HG02763 (cell line): ENCODE measurements around the gene CXCL11.
"Not testable (repeated sequence)": the region's sequence is repeated elsewhere in the genome, so short reads cannot be mapped to it uniquely, and the experiment has no call there.

Experiments
- ATAC-seq: cut with Tn5 transposase; IDR thresholded peaks from one replicate; pipeline ENCODE4 v1.9.1; 2021; ENCODE audit warnings: mild to moderate bottlenecking, moderate library complexity; ENCODE audit not compliant: unreplicated experiment

Gene CXCL11

DNA sequence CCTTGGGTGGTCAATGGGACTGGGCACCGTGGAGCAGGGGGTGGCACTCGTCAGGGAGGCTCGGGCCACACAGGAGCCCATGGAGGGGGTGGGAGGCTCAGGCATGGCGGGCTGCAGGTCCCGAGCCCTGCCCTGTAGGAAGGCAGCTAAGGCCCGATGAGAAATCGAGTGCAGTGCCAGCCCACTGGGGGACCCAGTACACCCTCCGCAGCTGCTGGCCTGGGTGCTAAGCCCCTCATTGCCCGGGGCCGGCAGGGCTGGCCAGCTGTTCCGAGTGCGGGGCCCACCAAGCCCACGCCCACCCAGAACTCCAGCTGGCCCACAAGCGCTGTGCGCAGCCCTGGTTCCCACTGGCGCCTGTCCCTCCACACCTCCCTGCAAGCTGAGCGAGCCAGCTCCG is 7.4 kb upstream of the CXCL11 start:
- not testable (repeated sequence) for ATAC-seq

DNA sequence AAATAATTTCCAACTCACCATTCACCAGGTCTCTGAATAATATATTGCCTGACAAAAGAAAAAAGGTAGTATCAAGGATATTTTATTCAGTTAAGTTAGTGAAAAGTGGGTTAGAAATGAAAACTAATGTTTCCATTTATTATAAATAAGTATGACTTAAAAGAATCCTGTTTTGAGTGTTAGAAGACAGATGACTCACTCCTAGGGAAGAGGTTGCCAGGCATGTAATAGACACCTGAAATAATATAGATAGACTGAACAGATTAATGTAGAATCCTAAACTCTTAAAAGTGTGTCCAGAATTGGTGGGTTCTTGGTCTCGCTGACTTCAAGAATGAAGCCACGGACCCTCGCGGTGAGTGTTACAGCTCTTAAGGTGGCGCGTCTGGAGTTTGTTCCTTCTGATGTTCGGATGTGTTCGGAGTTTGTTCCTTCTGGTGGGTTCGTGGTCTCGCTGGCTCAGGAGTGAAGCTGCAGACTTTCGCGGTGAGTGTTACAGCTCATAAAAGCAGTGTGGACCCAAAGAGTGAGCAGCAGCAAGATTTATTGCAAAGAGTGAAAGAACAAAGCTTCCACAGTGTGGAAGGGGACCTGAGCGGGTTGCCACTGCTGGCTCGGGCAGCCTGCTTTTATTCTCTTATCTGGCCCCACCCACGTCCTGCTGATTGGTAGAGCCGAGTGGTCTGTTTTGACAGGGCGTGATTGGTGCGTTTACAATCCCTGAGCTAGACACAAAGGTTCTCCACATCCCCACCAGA is 6.5 kb upstream of the CXCL11 start:
- not testable (repeated sequence) for ATAC-seq

DNA sequence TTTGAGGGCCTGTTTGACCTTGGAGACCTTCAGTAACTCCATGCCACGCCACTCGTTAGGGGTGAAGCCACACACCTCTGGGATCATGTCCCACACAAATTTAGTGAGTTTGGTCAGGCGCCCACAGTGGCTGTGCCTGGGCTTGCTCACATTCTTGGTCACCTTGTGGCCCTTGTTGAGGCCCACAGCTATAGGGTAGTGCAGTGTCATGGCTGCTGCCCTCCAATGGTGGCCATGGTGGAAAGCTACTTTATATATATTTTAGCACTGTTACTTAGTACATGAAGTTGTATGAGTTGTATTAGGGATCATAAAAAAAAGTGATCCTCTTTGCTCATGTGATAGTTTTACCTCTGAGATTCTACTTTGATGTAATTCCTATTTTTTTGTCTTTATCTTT is 985 bp upstream of the CXCL11 start:
- no peak for ATAC-seq

DNA sequence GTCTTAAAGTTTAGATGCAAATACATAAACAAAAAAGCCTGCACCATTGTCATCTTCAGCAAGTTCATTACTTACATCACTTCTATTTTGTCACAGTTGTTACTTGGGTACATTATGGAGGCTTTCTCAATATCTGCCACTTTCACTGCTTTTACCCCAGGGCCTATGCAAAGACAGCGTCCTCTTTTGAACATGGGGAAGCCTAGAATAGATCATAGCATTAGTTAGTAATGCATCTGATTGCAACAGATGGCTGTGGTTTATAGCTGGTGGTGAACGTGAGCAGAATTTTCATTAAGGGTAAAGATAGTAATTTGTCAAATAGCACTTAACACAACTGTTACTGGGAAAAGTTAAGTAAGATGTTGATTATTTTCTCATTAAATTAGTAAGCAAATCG is 729 bp downstream of the CXCL11 start:
- ATAC-seq = no peak

DNA sequence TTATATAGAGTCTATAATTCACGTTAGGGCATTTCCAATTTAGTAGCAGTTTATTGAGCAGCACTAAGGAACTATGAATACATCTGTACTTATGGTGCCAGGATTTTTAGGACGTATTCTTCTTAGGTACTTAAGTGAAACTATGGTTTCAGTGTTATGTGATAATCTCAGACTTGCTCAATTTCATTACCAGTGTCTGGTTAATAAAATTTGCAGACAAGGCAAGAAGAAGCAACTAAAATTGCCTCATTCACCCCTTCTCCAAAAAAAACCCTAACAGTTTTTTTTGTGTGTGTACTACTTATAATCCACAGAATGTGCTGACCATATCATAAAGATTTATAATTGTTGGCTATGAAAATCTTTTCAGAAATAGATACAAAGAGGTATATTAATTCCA is 6.6 kb downstream of the CXCL11 start:
- no peak for ATAC-seq

DNA sequence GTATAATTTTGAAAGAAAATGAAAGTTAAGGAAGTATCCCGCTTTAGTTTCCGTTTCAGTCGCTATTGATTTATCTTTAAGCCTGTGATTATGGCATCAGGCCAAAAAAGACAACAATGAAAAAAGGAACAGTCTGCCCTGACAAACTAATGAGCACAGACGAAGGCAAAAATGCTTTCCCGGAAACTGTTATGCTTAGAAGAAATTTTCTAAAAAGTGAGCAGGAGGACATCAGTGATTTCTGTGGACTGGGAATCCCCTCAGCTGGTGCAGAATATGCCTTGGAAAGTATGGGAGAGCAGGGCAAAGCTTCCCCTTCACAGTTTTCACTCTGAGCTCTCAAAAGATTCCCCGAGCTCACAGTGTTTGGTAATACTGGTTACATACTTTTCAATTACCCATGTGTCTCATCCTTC is 7.5 kb downstream of the CXCL11 start:
- no peak for ATAC-seq

DNA sequence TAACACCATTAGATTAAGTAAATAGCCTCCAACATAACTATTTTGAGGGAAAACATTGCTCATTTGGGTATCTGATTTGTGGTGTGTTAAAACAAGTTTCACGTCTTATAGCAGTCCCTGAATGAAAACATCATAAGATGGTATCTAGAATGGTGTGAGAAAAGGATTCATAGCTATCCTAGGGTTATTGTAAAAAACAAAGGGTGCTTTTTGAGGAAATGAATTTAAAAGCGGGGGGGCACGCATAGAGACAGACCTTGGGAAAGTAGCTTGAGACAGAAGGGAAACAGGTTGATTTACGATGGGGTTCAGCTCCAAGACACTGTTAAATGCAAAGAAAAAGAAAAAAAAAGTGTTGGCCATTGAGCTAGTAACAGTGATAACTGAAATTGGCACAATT is 11.8 kb downstream of the CXCL11 start:
- ATAC-seq = no peak

DNA sequence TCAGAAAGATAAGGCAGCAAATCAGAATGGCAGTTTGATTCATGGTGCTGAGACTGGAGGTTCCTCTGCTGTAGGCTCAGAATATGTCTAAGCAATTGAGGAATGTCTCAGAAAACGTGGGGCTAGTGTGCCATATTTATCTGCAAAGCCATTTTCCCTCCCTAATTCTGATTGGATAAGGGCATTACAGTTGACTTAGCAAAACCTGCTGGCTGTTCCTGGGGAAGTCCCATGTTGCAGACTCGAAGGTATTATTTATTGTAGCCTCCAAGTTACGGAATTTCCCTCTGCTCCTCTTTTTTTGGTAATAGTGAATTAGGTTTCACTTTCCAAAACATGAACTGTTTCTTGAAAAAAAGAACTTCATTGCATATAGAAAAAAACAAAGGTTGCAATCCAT is 12.5 kb downstream of the CXCL11 start, which contains the start of gene CXCL10:
Gene CXCL10, minus strand, starts transcription at position 109 of the 400 bp plus-strand sequence. Its CDS starts 66 bp downstream, at position 43.
- ATAC-seq = no peak

DNA sequence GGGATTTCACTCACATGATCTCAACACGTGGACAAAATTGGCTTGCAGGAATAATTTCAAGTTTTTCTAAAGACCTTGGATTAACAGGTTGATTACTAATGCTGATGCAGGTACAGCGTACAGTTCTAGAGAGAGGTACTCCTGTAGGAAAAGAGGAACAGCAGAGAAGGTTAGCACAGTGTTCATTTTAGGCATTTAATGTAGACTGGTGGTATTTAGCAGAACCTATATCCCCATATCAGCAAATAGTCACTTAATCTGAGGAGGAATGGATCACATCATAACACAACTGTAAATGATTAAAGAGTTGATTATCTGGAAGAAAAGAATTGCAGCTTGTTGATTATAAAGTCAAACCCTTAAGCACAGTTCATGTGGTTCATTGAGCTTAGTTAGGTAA is 13.2 kb downstream of the CXCL11 start:
- no peak for ATAC-seq

DNA sequence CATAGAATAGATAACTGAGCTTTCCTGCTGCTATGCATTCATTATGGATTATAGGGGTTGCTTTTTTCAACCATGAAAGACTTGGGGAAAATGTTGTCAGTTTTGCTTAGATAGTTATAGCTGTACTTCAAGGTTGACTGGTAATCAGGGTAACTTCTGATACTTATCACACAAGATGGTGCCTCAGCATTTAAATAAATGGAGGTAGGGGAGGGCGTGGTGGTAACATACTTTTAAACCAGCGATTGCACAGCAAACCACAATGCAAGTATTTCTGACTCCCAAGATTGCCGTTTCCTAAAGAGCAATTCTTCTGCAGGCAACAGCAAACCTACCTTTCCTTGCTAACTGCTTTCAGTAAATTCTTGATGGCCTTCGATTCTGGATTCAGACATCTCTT is 13.8 kb downstream of the CXCL11 start:
- no peak for ATAC-seq

DNA sequence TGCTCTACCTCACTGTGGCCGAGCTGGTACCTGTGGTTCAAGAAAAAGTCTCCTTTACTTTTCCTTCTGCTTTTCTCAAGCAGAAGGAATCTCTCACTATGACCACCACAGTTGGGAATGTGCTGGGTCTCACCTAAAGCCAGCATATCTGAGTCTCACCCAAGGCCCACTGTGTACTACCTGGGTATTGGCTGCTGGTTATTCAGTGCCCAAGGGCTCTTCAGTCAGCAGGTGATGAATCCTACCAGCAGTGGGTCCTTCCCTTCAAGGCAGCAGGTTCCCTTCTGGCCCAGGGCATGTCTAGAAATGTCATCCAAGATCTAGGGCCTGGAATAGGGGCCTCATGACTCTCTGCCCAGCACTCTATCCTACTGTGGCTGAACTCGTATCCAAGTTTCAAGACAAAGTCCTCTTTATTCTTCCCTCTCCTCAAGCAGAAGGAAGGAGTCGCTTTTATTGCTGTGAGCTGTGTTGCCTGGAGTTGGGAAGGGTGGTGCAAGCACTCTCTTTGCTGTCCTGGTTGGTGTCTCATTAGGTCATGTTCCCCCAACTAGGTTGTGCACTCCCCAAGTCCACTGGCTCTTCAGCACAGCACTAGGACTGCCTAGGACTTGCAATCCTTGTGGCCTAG is 18.7 kb downstream of the CXCL11 start:
- no peak for ATAC-seq

DNA sequence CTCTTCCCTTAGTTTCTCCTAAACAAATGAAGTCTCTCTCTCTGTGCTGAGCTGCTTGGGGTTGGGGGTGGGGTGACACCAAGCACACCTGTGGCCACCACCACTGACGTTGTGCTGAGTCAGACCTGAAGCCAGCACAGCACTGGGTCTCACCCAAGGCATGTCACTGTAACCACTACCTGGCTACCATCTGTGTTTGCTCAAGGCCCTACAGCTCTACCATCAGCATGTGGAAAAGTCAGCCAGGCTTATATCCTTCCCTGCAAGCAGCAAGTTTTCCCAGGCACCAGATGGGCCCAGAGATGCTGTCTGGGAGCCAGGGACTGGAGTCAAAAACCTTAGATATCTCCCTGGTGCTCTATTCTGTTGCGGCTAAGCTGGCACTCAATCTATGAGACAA is 19.5 kb downstream of the CXCL11 start:
- peak; percentile 80 for ATAC-seq

DNA sequence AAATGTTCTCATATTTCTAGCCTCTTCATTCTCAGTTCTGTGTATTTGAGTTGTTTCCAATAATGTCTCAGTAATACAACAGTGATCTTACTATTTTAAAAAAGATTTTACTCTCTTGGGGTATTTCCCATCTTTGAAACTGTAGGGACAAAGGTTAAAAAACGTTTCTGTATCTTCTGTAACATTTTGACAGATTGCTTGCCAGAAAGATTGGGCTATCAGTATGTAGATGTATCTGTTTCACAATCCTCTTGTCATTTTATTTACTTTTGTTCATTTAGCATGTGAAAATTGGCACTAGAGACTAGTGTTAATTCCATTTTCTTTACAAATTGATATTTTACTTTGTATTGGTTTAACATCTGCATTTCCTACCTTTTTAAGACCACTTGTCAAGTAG is 22.3 kb downstream of the CXCL11 start:
- ATAC-seq = no peak

DNA sequence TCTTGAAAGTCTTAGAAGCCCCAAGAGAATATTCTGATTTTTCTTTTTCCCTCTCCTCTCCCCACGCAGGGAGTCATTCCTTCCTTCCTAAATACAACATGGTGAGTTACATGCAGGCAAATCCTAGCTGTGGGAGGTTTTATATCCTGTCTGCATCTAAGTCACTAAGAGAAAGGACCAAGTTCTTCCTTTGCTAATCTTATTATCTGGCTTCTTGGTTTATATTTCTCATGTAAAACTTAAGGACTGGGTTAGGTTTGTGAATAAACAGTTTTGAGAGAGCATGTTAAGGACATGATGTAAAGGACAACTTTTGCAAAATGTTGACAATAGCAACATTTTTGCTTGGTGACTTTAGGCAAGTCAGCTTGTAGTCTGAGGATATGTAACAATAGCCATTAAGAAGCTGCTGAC is 23.5 kb downstream of the CXCL11 start:
- ATAC-seq = no peak

DNA sequence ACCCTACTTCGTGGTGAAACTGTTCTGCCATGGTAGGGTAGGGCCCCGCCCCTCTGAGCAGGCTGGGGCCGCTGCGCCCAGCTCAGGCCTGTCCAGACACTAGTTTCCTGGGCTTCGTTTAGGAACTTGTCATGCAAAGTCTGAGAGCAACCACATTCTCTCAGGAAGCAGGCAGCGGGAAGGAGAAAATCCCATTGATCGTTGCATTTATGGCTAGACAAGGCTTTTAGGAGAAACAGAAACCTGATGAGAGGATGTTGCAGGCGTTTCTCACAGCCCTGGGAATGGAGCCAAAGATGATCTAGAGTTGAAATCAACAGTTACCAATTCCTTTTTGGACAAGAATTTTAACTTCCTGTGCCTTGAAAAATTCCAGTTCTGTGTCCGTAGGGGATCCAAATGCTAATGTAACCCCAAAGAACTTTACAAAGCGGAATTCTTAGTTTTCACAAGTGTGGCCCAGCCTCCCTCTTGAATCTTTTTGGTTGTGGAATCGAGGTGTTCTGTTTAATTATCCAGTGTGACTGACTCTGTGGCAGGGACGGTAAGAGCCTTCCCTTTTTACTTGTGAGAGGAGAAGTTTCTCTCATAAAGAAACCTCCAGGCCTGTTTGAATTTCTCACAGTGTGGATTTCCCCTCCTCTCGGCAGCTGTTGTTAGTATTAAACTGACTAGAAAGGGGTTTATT is 24.0 kb downstream of the CXCL11 start:
- ATAC-seq = peak; percentile 52

DNA sequence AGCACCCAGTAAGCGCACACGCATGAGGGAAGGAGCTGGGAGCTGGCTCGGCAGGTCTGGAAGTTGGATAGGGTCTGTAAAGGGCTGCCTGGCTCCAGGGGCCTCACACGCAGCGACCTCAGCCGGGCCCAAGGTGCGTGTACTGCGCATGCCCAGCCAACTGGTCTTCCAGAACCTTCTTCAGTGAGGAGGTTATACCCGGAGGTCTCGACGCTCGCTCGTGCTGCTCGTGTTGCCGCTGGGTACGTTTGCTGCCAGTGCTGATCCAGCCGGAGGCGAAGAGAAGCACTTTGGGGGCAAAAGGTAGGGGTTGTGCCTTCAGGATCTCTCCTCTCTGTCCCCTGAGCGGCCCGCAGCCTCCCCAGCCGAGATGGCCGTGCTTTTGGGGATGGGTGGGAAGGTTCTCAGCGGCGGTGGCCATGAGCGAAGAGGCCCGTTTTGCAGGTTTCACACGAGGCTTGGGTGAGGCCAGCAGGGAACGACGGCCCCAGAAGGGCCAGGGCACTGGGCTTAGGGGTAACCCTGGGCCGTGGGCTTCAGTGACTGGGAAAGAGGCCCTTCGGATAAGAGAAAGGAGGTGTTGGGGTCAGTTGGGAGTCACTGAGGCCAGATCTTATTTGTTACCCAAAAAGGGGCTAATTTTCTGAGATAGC is 24.7 kb downstream of the CXCL11 start:
- no peak for ATAC-seq

DNA sequence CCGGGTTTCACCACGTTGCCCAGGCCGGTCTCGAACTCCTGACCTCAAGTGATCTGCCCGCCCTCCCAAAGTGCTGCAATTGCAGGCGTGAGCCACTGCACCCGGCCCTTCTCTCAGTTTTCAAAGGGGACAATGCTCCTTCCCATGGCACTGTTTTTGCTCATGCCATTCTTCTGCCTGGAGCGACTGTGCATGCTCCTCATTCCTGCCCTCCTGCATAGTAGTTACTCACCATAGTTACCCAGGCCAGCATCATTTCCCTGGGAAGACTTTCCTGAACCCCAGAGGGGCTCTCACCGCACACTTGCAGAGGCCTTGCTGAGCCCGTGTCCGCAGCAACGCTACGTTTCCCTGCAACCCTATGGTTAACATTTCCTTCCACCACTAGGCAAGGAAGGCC is 25.3 kb downstream of the CXCL11 start:
- ATAC-seq = no peak

DNA sequence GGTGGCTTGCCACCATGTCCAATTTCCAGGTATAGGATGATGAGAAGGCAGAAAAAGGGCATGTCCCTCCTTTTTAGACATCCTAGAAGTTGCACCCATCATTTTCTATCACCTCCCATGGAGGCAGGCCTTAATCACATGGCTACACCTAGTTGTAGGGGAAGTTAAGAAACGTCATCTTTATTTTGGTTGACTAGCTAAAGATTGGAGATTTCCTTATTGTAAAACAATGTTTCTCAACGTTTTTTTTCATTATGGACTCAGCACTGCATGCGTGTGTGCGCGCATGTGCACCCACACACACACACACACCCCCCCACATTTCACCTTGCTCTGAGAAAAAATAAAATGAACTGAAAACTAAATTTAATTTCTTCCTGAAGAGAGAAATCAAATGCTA is 26.6 kb downstream of the CXCL11 start:
- no peak for ATAC-seq

DNA sequence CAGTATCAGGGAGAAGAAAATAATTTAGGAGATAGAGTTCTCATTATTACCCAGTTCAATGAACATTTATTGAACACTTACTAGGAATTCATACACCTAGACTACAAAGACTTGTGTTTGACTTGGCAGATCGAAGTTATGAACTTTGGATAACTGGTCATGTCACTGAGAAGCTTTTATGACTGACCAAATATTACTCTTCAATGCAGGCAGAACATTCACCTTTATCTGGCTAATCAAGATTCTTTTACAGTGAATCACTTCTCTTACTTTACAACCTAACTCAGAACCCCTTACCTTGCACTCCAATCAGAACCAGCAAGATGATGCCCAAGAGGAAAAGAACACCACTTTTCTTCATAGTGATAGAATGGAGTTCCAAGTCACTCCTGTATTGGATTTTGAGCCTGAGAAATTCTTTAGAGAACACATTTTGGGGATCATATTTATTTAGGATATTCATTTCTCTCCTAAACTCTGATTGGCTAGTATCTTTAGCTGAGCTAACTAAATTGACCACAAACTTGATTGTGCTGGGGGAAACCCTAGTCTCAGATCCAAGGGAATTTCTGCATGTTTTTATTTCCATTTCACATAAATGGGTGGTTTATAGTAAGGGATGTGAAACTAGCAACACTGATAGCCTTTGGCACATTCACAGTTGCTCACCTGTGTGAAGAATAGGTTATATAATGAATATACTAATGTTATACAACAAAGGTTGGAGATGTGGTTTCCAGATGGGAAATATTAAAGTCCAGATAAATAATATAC is 28.6 kb downstream of the CXCL11 start, which contains the start of gene CXCL9:
Gene CXCL9, minus strand, starts transcription at position 421 of the 774 bp plus-strand sequence. Its CDS starts 60 bp downstream, at position 361.
- ATAC-seq = no peak

DNA sequence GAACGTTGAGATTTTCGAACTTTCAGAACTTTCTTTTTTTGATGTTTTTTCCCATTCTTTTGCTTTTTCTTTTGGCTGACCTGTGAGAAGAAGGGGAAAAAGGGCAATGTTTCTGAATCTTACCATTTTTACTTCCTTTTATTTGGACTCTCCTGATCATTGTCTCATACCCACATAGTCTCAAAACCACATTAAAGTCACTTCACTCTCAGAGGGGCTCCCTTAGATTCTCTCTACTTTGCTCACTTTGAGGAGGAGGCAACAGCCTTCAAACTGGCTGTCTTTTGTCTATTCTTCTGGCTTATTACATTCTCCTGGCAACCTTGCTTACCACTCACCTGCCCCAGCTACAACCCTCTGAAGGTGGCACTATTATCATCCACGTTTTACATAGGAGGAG is 32.2 kb downstream of the CXCL11 start:
- no peak for ATAC-seq

DNA sequence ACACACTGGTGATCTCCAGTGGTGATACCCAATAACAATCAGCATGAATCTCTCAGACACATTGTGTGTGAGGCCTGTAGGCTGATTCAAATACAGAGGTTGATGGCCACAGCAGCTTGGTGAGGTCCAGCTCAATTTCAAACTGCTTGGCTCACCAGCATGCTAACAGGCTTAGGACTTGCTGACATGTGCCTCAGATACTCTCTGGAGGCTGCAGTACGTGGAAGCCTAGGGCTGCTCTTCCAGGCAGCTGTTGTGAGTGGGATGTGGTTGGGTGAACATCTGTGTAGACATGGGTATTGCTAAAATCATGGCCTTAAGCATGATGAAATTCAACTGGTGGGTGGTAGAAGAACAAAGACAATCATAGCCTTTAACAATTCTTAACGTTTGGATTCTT is 32.8 kb downstream of the CXCL11 start:
- ATAC-seq = no peak
